ENCODE measurements around the gene CTU2. TPM values are rescaled to one million over a fixed set of nuclear protein-coding genes. Genes with fewer than 3 reads are reported as not detected.
A peak's percentile ranks its signal among the peaks of the same experiment; 100 is the strongest.

CTU2 gene
- total and polyA plus RNA-seq, 9 of the 15 experiments (the other 6 are each of a cell fraction or from before 2014, with no cell fraction given) = 1.3 to 105 (median 23.2) TPM

DNA sequence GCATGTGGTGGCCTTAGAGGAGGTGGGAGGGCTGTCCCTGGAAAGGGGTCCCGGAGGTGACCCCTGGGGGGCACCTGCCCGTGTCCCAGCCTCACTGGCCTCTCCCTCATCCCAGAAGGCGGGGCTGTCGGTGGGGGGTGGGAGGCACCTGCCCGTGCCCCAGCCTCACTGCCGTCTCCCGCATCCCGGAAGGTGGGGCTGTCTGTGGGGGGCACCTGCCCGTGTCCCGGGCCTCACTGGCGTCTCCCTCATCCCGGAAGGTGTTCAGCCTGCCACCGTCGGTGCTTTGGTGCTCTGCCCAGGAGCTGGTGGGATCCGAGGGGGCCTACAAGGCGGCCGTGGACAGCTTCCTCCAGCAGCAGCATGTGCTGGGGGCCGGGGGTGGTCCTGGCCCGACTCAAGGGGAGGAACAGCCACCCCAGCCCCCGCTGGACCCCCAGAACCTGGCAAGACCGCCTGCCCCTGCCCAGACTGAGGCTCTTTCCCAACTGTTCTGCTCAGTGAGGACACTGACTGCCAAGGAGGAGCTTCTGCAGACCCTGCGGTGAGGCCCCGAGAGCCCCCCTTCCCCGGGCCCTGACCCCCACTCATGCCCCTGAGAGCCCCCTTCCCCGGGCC, 6.2 kb downstream of the CTU2 start (continued):
- TF ChIP-seq, protein P1, sequence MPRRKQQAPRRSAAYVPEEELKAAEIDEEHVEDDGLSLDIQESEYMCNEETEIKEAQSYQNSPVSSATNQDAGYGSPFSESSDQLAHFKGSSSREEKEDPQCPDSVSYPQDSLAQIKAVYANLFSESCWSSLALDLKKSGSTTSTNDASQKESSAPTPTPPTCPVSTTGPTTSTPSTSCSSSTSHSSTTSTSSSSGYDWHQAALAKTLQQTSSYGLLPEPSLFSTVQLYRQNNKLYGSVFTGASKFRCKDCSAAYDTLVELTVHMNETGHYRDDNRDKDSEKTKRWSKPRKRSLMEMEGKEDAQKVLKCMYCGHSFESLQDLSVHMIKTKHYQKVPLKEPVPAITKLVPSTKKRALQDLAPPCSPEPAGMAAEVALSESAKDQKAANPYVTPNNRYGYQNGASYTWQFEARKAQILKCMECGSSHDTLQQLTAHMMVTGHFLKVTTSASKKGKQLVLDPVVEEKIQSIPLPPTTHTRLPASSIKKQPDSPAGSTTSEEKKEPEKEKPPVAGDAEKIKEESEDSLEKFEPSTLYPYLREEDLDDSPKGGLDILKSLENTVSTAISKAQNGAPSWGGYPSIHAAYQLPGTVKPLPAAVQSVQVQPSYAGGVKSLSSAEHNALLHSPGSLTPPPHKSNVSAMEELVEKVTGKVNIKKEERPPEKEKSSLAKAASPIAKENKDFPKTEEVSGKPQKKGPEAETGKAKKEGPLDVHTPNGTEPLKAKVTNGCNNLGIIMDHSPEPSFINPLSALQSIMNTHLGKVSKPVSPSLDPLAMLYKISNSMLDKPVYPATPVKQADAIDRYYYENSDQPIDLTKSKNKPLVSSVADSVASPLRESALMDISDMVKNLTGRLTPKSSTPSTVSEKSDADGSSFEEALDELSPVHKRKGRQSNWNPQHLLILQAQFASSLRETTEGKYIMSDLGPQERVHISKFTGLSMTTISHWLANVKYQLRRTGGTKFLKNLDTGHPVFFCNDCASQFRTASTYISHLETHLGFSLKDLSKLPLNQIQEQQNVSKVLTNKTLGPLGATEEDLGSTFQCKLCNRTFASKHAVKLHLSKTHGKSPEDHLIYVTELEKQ (CRISPR knock-in tag; IDR thresholded peaks at IDR 0.05) = no peak
- no peak for TF ChIP-seq GABPB2 (CRISPR knock-in tag; conservative IDR thresholded peaks at IDR 0.05)
- peak; percentile 73 for TF ChIP-seq POLR2G (IDR thresholded peaks at IDR 0.05; ENCODE audit: low read depth, low read length)
- peak; percentile 55 for TF ChIP-seq RBFOX2 (IDR thresholded peaks at IDR 0.05; ENCODE audit: low read depth, low read length)
- no peak for TF ChIP-seq MAFG (tag; conservative IDR thresholded peaks at IDR 0.05)
- no peak for TF ChIP-seq SMAD4 (CRISPR knock-in tag; conservative IDR thresholded peaks at IDR 0.05)
- TF ChIP-seq KLF13 (tag; IDR thresholded peaks at IDR 0.05; ENCODE audit: borderline replicate concordance, low read depth) = no peak
- TF ChIP-seq, protein P2, sequence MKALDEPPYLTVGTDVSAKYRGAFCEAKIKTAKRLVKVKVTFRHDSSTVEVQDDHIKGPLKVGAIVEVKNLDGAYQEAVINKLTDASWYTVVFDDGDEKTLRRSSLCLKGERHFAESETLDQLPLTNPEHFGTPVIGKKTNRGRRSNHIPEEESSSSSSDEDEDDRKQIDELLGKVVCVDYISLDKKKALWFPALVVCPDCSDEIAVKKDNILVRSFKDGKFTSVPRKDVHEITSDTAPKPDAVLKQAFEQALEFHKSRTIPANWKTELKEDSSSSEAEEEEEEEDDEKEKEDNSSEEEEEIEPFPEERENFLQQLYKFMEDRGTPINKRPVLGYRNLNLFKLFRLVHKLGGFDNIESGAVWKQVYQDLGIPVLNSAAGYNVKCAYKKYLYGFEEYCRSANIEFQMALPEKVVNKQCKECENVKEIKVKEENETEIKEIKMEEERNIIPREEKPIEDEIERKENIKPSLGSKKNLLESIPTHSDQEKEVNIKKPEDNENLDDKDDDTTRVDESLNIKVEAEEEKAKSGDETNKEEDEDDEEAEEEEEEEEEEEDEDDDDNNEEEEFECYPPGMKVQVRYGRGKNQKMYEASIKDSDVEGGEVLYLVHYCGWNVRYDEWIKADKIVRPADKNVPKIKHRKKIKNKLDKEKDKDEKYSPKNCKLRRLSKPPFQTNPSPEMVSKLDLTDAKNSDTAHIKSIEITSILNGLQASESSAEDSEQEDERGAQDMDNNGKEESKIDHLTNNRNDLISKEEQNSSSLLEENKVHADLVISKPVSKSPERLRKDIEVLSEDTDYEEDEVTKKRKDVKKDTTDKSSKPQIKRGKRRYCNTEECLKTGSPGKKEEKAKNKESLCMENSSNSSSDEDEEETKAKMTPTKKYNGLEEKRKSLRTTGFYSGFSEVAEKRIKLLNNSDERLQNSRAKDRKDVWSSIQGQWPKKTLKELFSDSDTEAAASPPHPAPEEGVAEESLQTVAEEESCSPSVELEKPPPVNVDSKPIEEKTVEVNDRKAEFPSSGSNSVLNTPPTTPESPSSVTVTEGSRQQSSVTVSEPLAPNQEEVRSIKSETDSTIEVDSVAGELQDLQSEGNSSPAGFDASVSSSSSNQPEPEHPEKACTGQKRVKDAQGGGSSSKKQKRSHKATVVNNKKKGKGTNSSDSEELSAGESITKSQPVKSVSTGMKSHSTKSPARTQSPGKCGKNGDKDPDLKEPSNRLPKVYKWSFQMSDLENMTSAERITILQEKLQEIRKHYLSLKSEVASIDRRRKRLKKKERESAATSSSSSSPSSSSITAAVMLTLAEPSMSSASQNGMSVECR (CRISPR knock-in tag; IDR thresholded peaks at IDR 0.05) = no peak
- peak; percentile 72 for TF ChIP-seq RBM22 (IDR thresholded peaks at IDR 0.05; ENCODE audit: low read depth, low read length, poor library complexity, severe bottlenecking)
- TF ChIP-seq BMI1 (IDR thresholded peaks at IDR 0.05; ENCODE audit: low read length) = no peak
- no peak for TF ChIP-seq KAT8 (IDR thresholded peaks at IDR 0.05; ENCODE audit: low read depth)
